GM23248 (cell line): ENCODE data around the gene DTNB.

Experiments
- EZH2 ChIP-seq: fragments of 200-600 bp; sonication (generic); IDR thresholded peaks from 2 replicates; pipeline ENCODE4 v1.6.1; 2018; ENCODE audit warnings: antibody characterized with exemption, mild to moderate bottlenecking; ENCODE audit not compliant: insufficient read depth, poor library complexity, severe bottlenecking
- EZH2phosphoT487 ChIP-seq: fragments of 200-600 bp; sonication (generic); IDR thresholded peaks from 2 replicates; pipeline ENCODE4 v1.6.1; 2018; ENCODE audit warnings: antibody characterized with exemption, moderate library complexity, mild to moderate bottlenecking, low read depth; ENCODE audit not compliant: insufficient read depth

- TF ChIP-seq EZH2phosphoT487 (no peak), EZH2 (no peak)
Observed at GRCh38 chr2:25598911-25599310, 74.5 kb downstream of the DTNB start.
